DMS 273 treated with DMSO at 0.1 percent for 48 hours (cell line): ENCODE results near the gene RNASE12.
"Not testable (repeated sequence)": the region's sequence is repeated elsewhere in the genome, so short reads cannot be mapped to it uniquely, and the experiment has no call there.

Source experiments
- DNase-seq: peaks from one replicate; lab custom pipeline; 2025; lab: John Stamatoyannopoulos, UW

RNASE12 gene, protein sequence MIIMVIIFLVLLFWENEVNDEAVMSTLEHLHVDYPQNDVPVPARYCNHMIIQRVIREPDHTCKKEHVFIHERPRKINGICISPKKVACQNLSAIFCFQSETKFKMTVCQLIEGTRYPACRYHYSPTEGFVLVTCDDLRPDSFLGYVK

GRCh38 chr14:20591235-20591634 is at the start of gene RNASE12:
Gene RNASE12, minus strand, starts transcription at chr14:20591376. Its CDS starts 653 bp downstream, at chr14:20590723.
- DNase-seq, result no peak

GRCh38 chr14:20632831-20633691 is 41.9 kb upstream of the RNASE12 start:
- peak; percentile 91 for DNase-seq

- peak; percentile 44 for DNase-seq
These were observed 41.3 kb upstream of the RNASE12 start for GRCh38 chr14:20632448-20632830.

DNA sequence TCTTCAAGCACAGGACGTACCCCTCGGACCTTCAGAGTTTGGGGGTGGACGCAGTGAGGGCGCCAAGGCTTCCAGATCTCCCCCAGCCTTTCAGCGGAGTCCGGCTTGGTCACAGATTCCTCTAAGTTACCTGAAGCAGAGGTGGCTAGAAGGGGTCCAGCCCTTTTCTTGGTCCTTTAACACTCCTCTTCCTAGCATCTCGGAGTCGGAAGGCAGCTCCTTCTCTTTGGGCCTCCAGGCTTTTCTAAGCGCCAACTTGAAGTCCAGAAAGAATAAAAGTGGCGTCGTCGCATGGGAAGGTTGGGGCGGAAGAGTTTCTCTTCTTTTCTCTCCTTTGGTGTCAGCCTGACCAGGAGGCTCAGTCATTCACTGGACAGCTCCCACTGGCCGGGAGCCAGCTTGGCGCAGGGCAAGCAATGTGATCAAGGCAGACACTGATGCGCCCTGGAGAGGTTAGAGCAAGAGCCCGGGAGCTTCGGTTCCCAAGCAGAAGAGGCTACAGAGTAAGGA is 40.8 kb upstream of the RNASE12 start:
- DNase-seq, result no peak

GRCh38 chr14:20631023-20631879 is 40.1 kb upstream of the RNASE12 start:
- peak; percentile 70 for DNase-seq

GRCh38 chr14:20630340-20631022 is 39.3 kb upstream of the RNASE12 start:
- peak; percentile 72 for DNase-seq

DNA sequence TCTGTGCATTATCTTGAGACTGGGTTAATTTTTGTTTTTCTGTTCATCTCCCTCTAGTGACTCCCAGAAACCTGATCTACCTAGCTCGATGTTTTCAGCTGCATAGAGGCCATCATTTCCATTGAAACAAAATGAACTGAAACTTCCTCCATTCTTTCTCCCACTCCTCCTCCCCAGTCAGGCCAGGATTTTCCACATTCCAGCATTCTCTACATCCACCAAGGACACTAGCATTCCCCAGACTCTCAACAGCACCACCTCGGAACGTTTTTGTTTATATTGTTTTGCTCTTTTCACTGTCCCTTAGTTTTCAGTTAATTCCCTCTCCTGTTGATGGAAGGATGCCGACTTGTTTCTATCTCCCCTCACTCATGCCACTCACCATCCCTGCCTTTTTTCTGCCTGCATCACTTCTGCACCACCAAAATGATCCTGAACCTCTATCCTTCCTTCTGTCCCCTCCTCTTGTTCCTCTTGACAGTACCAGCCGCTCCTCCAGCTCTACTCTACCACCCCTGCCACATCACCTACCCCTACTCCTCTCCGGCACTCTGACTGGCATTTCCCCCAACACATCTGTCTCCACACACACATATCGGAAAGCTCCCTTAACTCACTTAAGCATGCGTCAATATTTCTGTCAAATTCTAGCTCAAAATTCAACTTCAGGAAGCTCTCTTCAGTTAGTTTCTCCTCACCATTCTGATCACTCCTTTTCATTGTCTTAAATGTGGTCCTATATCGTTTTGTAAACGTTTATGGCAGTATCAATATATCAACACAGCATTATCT is 37.1 kb upstream of the RNASE12 start:
- DNase-seq, result no peak

GRCh38 chr14:20627346-20628027 is 36.3 kb upstream of the RNASE12 start:
- DNase-seq, result no peak

DNA sequence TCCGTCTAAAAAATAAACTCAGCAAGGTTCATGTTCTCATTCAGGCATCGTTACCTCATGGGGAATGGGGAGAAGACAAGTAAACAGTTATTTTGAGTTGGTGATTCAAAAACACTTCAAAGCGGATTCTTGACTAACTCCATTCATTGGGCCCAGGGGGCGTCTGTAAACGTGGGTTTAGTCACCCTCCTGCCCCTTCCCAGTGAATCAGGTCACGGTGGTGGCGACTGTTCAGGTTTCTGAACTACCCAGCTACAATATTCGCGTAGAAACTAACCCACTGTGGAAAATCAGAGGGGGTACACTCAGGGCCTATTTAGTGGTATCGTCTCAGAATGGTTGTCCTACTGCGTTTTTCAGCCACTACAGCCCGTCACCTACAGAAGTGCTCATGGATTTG is 35.1 kb upstream of the RNASE12 start:
- no peak for DNase-seq

DNA sequence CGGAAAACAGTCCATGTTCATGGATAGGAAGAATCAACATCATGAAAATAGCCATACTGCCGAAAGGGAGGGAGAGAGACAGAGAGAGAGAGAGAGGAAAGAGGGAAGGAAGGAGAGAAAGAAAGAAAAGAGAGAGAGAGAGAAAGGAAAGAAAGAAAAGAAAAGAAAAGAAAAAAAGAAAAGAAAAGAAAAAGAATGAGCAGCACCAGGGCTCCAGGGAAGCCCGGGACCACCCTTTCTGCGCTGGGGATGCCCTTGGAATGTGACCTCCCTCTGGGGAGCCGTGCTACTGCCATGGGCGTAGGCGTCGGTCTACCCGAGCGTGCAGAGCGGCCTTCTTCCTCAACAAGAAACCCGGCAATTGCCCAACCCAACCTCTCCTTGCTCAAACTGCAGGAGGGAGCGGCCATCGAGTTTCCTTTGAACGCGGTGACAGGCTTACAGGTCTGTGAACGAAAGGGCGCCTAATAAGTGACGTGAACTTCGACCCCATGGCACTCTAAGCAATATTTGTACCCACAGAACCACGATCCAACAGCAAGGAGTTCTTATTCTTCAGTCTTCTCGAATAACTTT is 33.4 kb upstream of the RNASE12 start:
- peak; percentile 75 for DNase-seq

DNA sequence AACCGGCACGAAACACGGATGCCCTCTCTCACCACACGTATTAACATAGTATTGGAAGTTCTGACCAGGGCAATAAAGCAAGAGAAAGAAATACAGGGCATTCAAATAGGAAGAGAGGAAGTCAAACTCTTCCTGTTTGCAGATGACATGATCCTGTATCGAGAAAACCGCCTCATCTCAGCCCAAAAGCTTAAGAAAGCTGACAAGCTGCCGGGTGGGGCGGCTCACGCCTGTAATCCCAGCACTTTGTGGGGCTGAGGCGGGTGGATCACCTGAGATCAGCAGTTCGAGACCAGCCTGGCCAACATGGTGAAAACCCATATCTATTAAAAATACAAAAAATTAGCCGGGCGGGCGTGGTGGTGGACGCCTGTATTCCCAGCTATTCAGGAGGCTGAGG is 32.6 kb upstream of the RNASE12 start:
- no peak for DNase-seq

GRCh38 chr14:20622816-20623291 is 31.7 kb upstream of the RNASE12 start:
- no peak for DNase-seq

DNA sequence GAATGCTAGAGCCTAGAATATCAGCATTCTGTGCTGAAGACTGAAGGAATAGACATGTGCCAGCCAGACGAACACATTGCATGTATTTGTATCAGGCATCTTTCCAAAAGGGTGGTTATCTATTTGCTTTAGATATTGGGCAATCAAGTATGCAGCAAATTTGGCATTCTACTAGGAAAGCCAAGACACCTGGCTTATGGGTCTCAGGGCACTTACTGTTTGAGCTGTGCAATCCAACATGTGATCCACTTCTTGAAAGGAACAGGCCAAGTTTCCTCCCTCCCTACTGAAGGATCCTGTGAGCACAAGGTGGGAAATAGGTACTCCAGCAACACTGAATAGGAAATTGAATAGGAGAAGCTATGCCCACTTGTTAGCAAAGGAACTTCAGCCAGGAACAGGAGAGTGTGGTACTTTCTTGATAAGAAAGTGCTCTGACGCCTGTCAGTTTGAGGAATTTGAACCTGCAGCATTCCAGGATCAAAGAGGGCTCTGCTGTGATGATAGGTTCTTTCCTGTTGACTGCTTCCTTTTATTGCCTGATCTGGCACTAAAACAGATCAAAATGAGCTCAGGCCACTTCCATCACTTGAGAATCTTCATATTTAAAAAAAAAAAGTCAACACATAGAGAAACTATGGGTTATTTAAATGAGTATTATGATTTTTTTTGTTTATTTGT is 29.8 kb upstream of the RNASE12 start:
- DNase-seq, result no peak

GRCh38 chr14:20619688-20620087 is 28.5 kb upstream of the RNASE12 start:
- DNase-seq, result not testable (repeated sequence)

GRCh38 chr14:20618271-20618749 is 27.1 kb upstream of the RNASE12 start:
- DNase-seq, result no peak

DNA sequence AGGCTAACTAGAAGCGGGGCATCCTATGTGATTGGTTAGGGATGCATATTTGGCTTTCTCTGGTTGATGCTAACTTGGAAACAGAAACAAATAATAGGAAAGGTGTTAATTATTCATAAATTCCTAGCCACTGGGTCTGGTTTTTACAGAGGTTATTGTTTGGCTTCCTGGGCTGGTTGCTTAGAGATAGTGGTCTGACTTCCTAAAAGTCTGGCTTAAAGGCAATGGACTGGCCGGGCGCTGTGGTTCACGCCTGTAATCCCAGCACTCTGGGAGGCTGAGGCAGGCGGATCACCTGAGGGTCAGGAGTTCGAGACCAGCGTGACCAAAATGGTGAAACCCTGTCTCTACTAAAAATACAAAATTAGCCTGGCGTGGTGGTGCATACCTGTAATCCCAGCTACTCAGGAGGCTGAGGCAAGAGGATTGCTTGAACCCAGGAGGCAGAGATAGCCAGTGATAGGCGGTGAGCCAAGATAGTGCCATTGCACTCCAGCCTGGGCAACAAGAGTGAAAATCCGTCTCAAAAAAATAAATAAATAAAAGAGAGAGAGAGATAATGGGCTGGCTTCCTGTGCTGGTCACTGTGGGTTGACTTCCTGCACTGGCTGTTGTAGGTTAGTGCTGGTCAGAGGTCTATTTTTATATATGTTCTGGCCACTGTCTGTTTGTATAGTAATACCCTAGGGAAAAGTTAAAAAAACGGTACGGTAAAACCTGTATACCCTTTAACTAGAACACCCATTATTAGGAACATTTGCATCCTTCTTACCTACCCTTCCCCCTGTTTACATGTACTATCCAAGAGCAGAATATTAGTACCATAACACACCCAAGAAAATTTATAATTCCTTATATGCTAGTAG is 26.2 kb upstream of the RNASE12 start:
- DNase-seq, result no peak

DNA sequence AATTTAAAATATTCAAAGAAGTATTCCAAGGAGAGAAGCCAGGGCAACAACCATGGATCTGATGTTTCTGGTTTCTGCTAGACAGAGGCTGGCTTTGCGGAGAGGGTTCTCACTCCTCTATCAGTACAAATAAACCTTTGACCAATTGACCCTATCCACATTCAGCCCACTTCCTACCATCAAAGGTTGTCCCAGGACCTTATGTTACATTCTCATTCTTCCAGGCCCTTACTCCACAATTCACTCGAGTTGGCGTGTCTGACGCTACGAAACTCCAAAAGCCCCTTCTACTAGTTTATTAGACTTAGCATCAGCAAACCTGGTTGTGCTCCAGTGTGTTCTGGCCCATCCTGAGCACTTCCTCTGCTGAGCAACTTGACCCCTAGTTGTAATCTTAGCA is 24.8 kb upstream of the RNASE12 start:
- DNase-seq, result no peak
